HCT116 (cell line): ENCODE results near the gene NFKBIA. TPM values are rescaled to one million over a fixed set of nuclear protein-coding genes. Genes with fewer than 3 reads are reported as not detected.
"Not testable (repeated sequence)": the region's sequence is repeated elsewhere in the genome, so short reads cannot be mapped to it uniquely, and the experiment has no call there.

Source experiments
- ATAC-seq: fragments of 200-7000 bp; cut with Tn5 transposase; 2 replicates; pipeline ENCODE4 v1.9.1; 2020; ENCODE audit warnings: mild to moderate bottlenecking, moderate library complexity
- BruUV-seq: library from RNA; stranded (reverse); fragments of 400-500 nt; replicated peaks from 2 replicates; lab custom pipeline; 2021; lab: Mats Ljungman, UMichigan
- CTCF ChIA-PET: fragments of 300-600 bp; sonication (Branson Sonifier 250); formaldehyde crosslinking; loops from one replicate; lab custom pipeline; 2021; ENCODE audit warnings: antibody characterized with exemption; lab: Charles Lee
- POLR2A ChIA-PET: fragments of 300-600, 350-600 bp; sonication (Branson Sonifier 250); formaldehyde crosslinking; loops from one replicate; lab custom pipeline; 2021; ENCODE audit warnings: antibody characterized with exemption; lab: Charles Lee
- RAD21 ChIA-PET, 2 experiments: fragments of 300-600 bp; sonication (Branson Sonifier 250); formaldehyde crosslinking; loops; one replicate each; lab custom pipeline; 2023; ENCODE audit warnings: low total read pairs in 2 of 2; ENCODE audit not compliant: uncharacterized antibody in 2 of 2, unreplicated experiment in 2 of 2, low non-redundant PET in 1 of 2; lab: Charles Lee
- DNase-seq: peaks from one replicate; pipeline ENCODE4 v3.0.0-alpha.2; 2010; ENCODE audit warnings: low read depth, low spot score
- H2AFZ ChIP-seq: fragments of 200-600 bp; shearing (Covaris generic), sonication (generic); 2 replicates; pipeline ENCODE4 v1.6.1; 2017; ENCODE audit warnings: low read depth, mixed run types, mixed read lengths, antibody characterized with exemption, low read length; ENCODE audit not compliant: poor library complexity, severe bottlenecking
- H3K27ac ChIP-seq: 2 replicates; pipeline ENCODE4 v1.5.1; 2012; ENCODE audit warnings: low read depth, low read length
- H3K27me3 ChIP-seq: fragments of 200-600 bp; sonication (generic); 2 replicates; pipeline ENCODE4 v1.6.1; 2016; ENCODE audit warnings: mixed run types, low read length, mixed read lengths; ENCODE audit not compliant: insufficient read depth
- H3K36me3 ChIP-seq, 2 experiments: fragments of 200-500 bp in 1 of 2; fragments of 200-600 bp in 1 of 2; sonication (Bioruptor generic) in 1 of 2; sonication (generic) in 1 of 2; 2 replicates each; pipeline versions ENCODE4 v1.5.1 to v1.6.1; 2014 to 2016; ENCODE audit warnings: low read length in 2 of 2, inconsistent platforms in 1 of 2, mixed read lengths in 1 of 2, mixed run types in 1 of 2; ENCODE audit not compliant: insufficient read depth in 2 of 2, control insufficient read depth in 1 of 2
- H3K4me1 ChIP-seq, 2 experiments: fragments of 200-600 bp in 1 of 2; sonication (generic) in 1 of 2; 2 replicates each; pipeline versions ENCODE4 v1.5.1 to v1.6.1; 2012 to 2017; ENCODE audit warnings: low read length in 2 of 2, inconsistent platforms in 1 of 2, mild to moderate bottlenecking in 1 of 2, mixed read lengths in 1 of 2, mixed run types in 1 of 2, moderate library complexity in 1 of 2; ENCODE audit not compliant: insufficient read depth in 2 of 2, control insufficient read depth in 1 of 2
- H3K4me2 ChIP-seq: fragments of 200-600 bp; sonication (generic); 2 replicates; pipeline ENCODE4 v1.6.1; 2017; ENCODE audit warnings: mixed run types, low read length, mixed read lengths
- H3K4me3 ChIP-seq, 2 experiments: fragments of 200-600 bp in 1 of 2; sonication (generic) in 1 of 2; replicated peaks in 1 of 2; 2 replicates each; pipeline ENCODE4 v1.5.1; 2011 to 2016; ENCODE audit warnings: low read length in 2 of 2, control low read depth in 1 of 2, low read depth in 1 of 2, mild to moderate bottlenecking in 1 of 2, mixed read lengths in 1 of 2, mixed run types in 1 of 2
- H3K79me2 ChIP-seq: fragments of 200-600 bp; sonication (generic); 2 replicates; pipeline ENCODE4 v1.6.1; 2017; ENCODE audit warnings: mild to moderate bottlenecking, mixed run types, low read length, moderate library complexity, mixed read lengths; ENCODE audit not compliant: insufficient read depth
- H3K9ac ChIP-seq: fragments of 200-600 bp; sonication (generic); 2 replicates; pipeline ENCODE4 v1.6.1; 2016; ENCODE audit warnings: low read length, mixed read lengths
- H3K9me2 ChIP-seq: fragments of 200-600 bp; sonication (generic), shearing (Covaris generic); 2 replicates; pipeline ENCODE4 v1.6.1; 2017; ENCODE audit warnings: mixed run types, mild to moderate bottlenecking, moderate library complexity; ENCODE audit not compliant: insufficient read depth
- H3K9me3 ChIP-seq, 2 experiments: fragments of 200-500 bp in 1 of 2; fragments of 200-600 bp in 1 of 2; sonication (Bioruptor generic) in 1 of 2; sonication (generic) in 1 of 2; 2 replicates each; pipeline ENCODE4 v1.6.1; 2014 to 2017; ENCODE audit warnings: low read length in 2 of 2, mixed read lengths in 2 of 2, inconsistent platforms in 1 of 2, low read depth in 1 of 2, mild to moderate bottlenecking in 1 of 2, mixed run types in 1 of 2, moderate library complexity in 1 of 2; ENCODE audit not compliant: control insufficient read depth in 1 of 2, insufficient read depth in 1 of 2
- H4K20me1 ChIP-seq: fragments of 200-600 bp; sonication (generic), shearing (Covaris generic); 2 replicates; pipeline ENCODE4 v1.6.1; 2017; ENCODE audit warnings: mixed run types, mild to moderate bottlenecking, moderate library complexity; ENCODE audit not compliant: insufficient read depth
- JUND ChIP-seq: IDR thresholded peaks from 2 replicates; pipeline ENCODE4 v1.6.1; 2012
- POLR2A ChIP-seq: IDR thresholded peaks from 2 replicates; pipeline ENCODE4 v1.7.0; 2011; ENCODE audit warnings: borderline replicate concordance; ENCODE audit not compliant: insufficient read depth, insufficient read length; ENCODE audit errors: extremely low read depth
- intact Hi-C: fragments of 100-400 bp; cut with micrococcal nuclease; formaldehyde crosslinking; loops from 2 replicates; pipeline ENCODE4 v1.10.0; 2022
- total RNA-seq: library from RNA; stranded (reverse); gene quantifications from one replicate; pipeline ENCODE4 v1.2.1, GENCODE V29; 2021; ENCODE audit not compliant: unreplicated experiment

The NFKBIA gene
- total RNA-seq, 1 experiment from 2014 or later = 42.6 TPM

- H3K9ac ChIP-seq = no peak overlapping the region
- H3K27me3 ChIP-seq = no peaks in the 10 kb centered on the region
- peak overlapping the region; percentile 72 for H2AFZ ChIP-seq
- no peak overlapping the region for H3K27ac ChIP-seq
- H3K9me3 ChIP-seq = no peaks in the 10 kb centered on the region
- ChIA-PET RAD21 (no interaction called here), POLR2A (no interaction called here), CTCF (no interaction called here)
- BruUV-seq = no TSS peak
- no peak overlapping the region for H3K4me3 ChIP-seq
- TF ChIP-seq JUND (peak; percentile 35; the same call in 1 of the 2 replicates), POLR2A (no peak)
- peaks cover 7 to 13% of the 10 kb centered on the region in 2 experiments for H3K4me1 ChIP-seq
- no peaks in the 10 kb centered on the region for H3K79me2 ChIP-seq
- no peaks in the 10 kb centered on the region for H4K20me1 ChIP-seq
- no peaks in the 10 kb centered on the region for H3K36me3 ChIP-seq
- intact Hi-C loops = no loop called here
- ATAC-seq (peak; percentile 91), DNase-seq (peak; percentile 40)
- H3K9me2 ChIP-seq = no peaks in the 10 kb centered on the region
- peak overlapping the region; percentile 51 for H3K4me2 ChIP-seq
Observed at GRCh38 chr14:35355981-35356841, 48.3 kb downstream of the NFKBIA start.

GRCh38 chr14:35355235-35355634 lies 49.3 kb downstream of the NFKBIA start:
- POLR2A ChIA-PET, H3K27ac ChIP-seq, H3K9me2 ChIP-seq, H3K9me3 ChIP-seq, RAD21 ChIA-PET, intact Hi-C loops, ATAC-seq, H3K4me3 ChIP-seq, H3K4me2 ChIP-seq, H3K9ac ChIP-seq, CTCF ChIA-PET, BruUV-seq, H3K36me3 ChIP-seq, H4K20me1 ChIP-seq, DNase-seq, H3K79me2 ChIP-seq, H2AFZ ChIP-seq, H3K27me3 ChIP-seq: not testable (repeated sequence)
- H3K4me1 ChIP-seq = peaks cover 7 to 13% of the 10 kb centered on the region in 2 experiments
